ENCODE results near the gene GAPDHS.

- TF ChIP-seq CTCF (IDR thresholded peaks at IDR 0.05) (peak; percentile 23), EZH2 (IDR thresholded peaks at IDR 0.05) (no peak), EZH2phosphoT487 (IDR thresholded peaks at IDR 0.05) (no peak)
Measured at GRCh38 chr19:35513628-35514281, 19.5 kb upstream of the GAPDHS start, which contains the start of gene DMKN.
